DOHH2 (cell line): ENCODE measurements around the gene BRD7.

Experiments
- CTCF ChIP-seq: fragments of 200-600 bp; sonication (generic); IDR thresholded peaks from one replicate; pipeline ENCODE4 v1.5.1; 2014; ENCODE audit warnings: antibody characterized with exemption, mild to moderate bottlenecking, low read depth, low read length; ENCODE audit not compliant: poor library complexity, severe bottlenecking
- EZH2phosphoT487 ChIP-seq: fragments of 200-600 bp; sonication (generic); IDR thresholded peaks from 2 replicates; pipeline ENCODE4 v1.6.1; 2017; ENCODE audit warnings: borderline replicate concordance, mild to moderate bottlenecking, antibody characterized with exemption, low read length, moderate library complexity, mixed read lengths

DNA sequence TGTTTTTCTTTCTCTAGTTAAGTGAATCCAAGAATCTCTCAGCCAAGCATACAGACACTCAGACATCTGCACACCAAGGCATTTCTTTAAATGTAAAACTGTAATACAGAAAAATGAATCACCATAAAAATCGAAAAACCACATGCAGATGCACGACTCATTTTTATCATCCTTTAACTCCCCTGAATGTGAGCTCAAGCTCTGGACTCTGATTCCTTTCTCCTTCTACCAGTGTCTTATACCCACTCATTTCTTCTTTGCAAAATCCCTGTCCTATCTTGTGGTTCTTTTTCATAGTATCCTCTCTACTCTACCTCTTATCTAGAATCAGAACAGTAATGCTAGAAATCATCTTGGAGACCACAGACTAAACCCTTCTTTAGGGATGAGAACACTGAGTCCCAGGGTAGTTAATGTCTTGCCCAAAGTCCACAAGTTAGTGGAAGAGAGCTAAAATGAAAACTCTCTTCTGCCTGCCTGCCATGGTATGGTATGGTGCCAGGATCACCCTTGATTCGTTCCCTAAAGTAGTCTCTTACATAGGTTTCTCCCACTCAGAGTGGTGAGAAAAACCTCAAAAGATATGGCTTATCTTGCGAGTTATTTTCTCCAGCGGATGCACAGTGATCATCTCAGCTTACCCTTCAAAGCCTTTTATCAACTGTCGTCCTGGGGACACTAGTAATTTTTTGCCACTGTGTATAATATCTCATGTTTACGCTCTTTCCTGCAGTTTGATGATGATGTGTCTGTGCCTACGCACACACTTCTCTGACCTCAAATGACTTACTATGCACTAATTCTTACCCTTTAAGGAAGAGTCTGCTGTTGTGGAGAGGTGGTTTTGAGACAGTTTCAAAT is 30.2 kb downstream of the BRD7 start:
- no peak for TF ChIP-seq CTCF
- no peak for TF ChIP-seq EZH2phosphoT487
